ENCODE measurements around the gene SLX9. TPM values are rescaled to one million over a fixed set of nuclear protein-coding genes. Genes with fewer than 3 reads are reported as not detected.

SLX9 gene
- total RNA-seq, 6 donors from 2014 or later, result 5.5 to 34.6 (median 22.8) TPM

GRCh38 chr21:44959376-44960091, 19.7 kb downstream of the SLX9 start:
- Histone ChIP-seq H3K4me3 (no peak overlapping the region), H3K27ac (peak overlapping the region; percentile 50 to 78 (median 60)), H3K36me3 (peaks cover 0 to 34% (median 11%) of the 10 kb centered on the region in 4 donors), H3K9me3 (no peaks in the 10 kb centered on the region), H3K27me3 (no peaks in the 10 kb centered on the region), H3K4me1 (peaks cover 12 to 32% (median 15%) of the 10 kb centered on the region in 4 donors)
- TF ChIP-seq POLR2A (IDR thresholded peaks at IDR 0.05) (no peak), POLR2AphosphoS5 (IDR thresholded peaks at IDR 0.05) (no peak), CTCF (IDR thresholded peaks at IDR 0.05) (no peak), EP300 (IDR thresholded peaks at IDR 0.05) (no peak)
- 67 to 89% methylated on average over 1 to 20 of the region's 26 CpGs for WGBS, 2 donors
- DNase-seq, result peak in 1 of 2 donors; percentile 70
- no peak for ATAC-seq (ENCODE audit: low FRiP score in 2 of 2)

- TF ChIP-seq POLR2AphosphoS5 (IDR thresholded peaks at IDR 0.05), result no peak
- TF ChIP-seq POLR2A (IDR thresholded peaks at IDR 0.05), result no peak
- no peak for TF ChIP-seq CTCF (IDR thresholded peaks at IDR 0.05)
- TF ChIP-seq EP300 (IDR thresholded peaks at IDR 0.05), result no peak
- 92 to 94% methylated on average over 23 of the region's 23 CpGs for WGBS, 2 donors
- ATAC-seq (ENCODE audit: low FRiP score in 2 of 2), result no peak
- peak overlapping the region; percentile 50 to 78 (median 60) for H3K27ac ChIP-seq
- no peak overlapping the region for H3K4me3 ChIP-seq
- DNase-seq, result peak in 1 of 2 donors; percentile 54
- H3K9me3 ChIP-seq, result no peaks in the 10 kb centered on the region
- peaks cover 15 to 41% (median 15%) of the 10 kb centered on the region in 4 donors for H3K4me1 ChIP-seq
- H3K36me3 ChIP-seq, result peaks cover 0 to 33% (median 11%) of the 10 kb centered on the region in 4 donors
- H3K27me3 ChIP-seq, result no peaks in the 10 kb centered on the region
These were observed 20.6 kb downstream of the SLX9 start for GRCh38 chr21:44960141-44961092.

- ATAC-seq (ENCODE audit: low FRiP score in 2 of 2) (peak in 1 of 2 donors; percentile 58), DNase-seq (no peak)
- peaks cover 0 to 23% (median 3%) of the 10 kb centered on the region in 4 donors for H3K36me3 ChIP-seq
- no peaks in the 10 kb centered on the region for H3K9me3 ChIP-seq
- WGBS, 2 donors, result 67 to 70% methylated on average over 9 of the region's 9 CpGs
- peaks cover 28 to 62% (median 33%) of the 10 kb centered on the region in 4 donors for H3K4me1 ChIP-seq
- peak overlapping the region; percentile 38 to 60 (median 58) for H3K27ac ChIP-seq
- peak; percentile 21 to 43 for TF ChIP-seq POLR2AphosphoS5 (IDR thresholded peaks at IDR 0.05)
- no peak for TF ChIP-seq POLR2A (IDR thresholded peaks at IDR 0.05)
- TF ChIP-seq CTCF (IDR thresholded peaks at IDR 0.05), result no peak
- TF ChIP-seq EP300 (IDR thresholded peaks at IDR 0.05), result peak in 1 of 4 donors; percentile 11
- H3K27me3 ChIP-seq, result no peaks in the 10 kb centered on the region
- no peak overlapping the region for H3K4me3 ChIP-seq
These were observed 22.7 kb downstream of the SLX9 start for GRCh38 chr21:44962403-44962966.

- DNase-seq (peak in 1 of 2 donors; percentile 38), ATAC-seq (ENCODE audit: low FRiP score in 2 of 2) (no peak)
- TF ChIP-seq POLR2AphosphoS5 (IDR thresholded peaks at IDR 0.05) (no peak), CTCF (IDR thresholded peaks at IDR 0.05) (no peak)
- peaks cover 35 to 68% (median 40%) of the 10 kb centered on the region in 4 donors for H3K4me1 ChIP-seq
- no peak overlapping the region for H3K4me3 ChIP-seq
- WGBS, 2 donors, result 87 to 92% methylated on average over 12 of the region's 12 CpGs
- no peaks in the 10 kb centered on the region for H3K27me3 ChIP-seq
- H3K36me3 ChIP-seq, result peaks cover 0 to 18% (median 3%) of the 10 kb centered on the region in 4 donors
- peak overlapping the region in 2 of 4 donors; percentile 22 to 52 for H3K27ac ChIP-seq
- no peaks in the 10 kb centered on the region for H3K9me3 ChIP-seq
These were observed 24.6 kb downstream of the SLX9 start for GRCh38 chr21:44964381-44964780.
